Peyer's patch (tissue), 4 donors: Measurements from ENCODE around the gene EPB41L4B. TPM values are rescaled to one million over a fixed set of nuclear protein-coding genes. Genes with fewer than 3 reads are reported as not detected.

Experiments used
- DNase-seq, 3 donors: peaks; one replicate each; pipeline ENCODE4 v3.0.0-alpha.2; 2017 to 2019
- H3K27ac ChIP-seq, 4 donors: fragments of 200-600 bp; sonication (generic); one replicate each; pipeline ENCODE4 v1.5.1; 2016 to 2019
- H3K27me3 ChIP-seq, 2 donors: fragments of 200-600 bp; sonication (generic); one replicate each; pipeline ENCODE4 v1.5.1; 2019
- H3K36me3 ChIP-seq, 3 donors: fragments of 200-600 bp; sonication (generic); one replicate each; pipeline ENCODE4 v1.5.1; 2016 to 2019
- H3K4me1 ChIP-seq, 4 donors: fragments of 200-600 bp; sonication (generic); one replicate each; pipeline ENCODE4 v1.5.1; 2016 to 2019
- H3K4me3 ChIP-seq, 4 donors: fragments of 200-600 bp; sonication (generic); 1 replicate in 3 of 4; 2 replicates in 1 of 4; pipeline ENCODE4 v1.5.1; 2016 to 2019; ENCODE audit warnings: mild to moderate bottlenecking in 1 of 4
- H3K9me3 ChIP-seq, 4 donors: fragments of 200-600 bp; sonication (generic); one replicate each; pipeline ENCODE4 v1.5.1; 2016 to 2019; ENCODE audit warnings: mild to moderate bottlenecking in 1 of 4
- CTCF ChIP-seq, 6 experiments: fragments of 450-650 bp in 4 of 6; fragments of 200-600 bp in 2 of 6; sonication (generic) in 1 of 6; IDR thresholded peaks; one replicate each; pipeline ENCODE4 v1.5.1; 2017 to 2019; ENCODE audit warnings: antibody characterized with exemption in 6 of 6, mild to moderate bottlenecking in 3 of 6, moderate library complexity in 1 of 6
- POLR2A ChIP-seq, 2 donors: fragments of 450-650 bp; IDR thresholded peaks; one replicate each; pipeline ENCODE4 v1.5.1; 2017; ENCODE audit warnings: antibody characterized with exemption in 2 of 2, mild to moderate bottlenecking in 2 of 2, moderate library complexity in 2 of 2
- total RNA-seq, 4 donors: library from RNA; depleted of rRNA; stranded (reverse); fragments of >200 nt; gene quantifications; one replicate each; pipeline ENCODE4 v1.1.0, GENCODE V29; 2016

The EPB41L4B gene
- total RNA-seq, 4 donors from 2014 or later: 20.6 to 135 (median 78.2) TPM

- no peak for DNase-seq
- Histone ChIP-seq H3K9me3 (no peaks in the 10 kb centered on the region), H3K4me1 (peaks cover 0 to 32% (median 7%) of the 10 kb centered on the region in 4 donors), H3K4me3 (no peak overlapping the region), H3K27me3 (no peaks in the 10 kb centered on the region), H3K36me3 (no peaks in the 10 kb centered on the region), H3K27ac (no peak overlapping the region)
- TF ChIP-seq POLR2A (IDR thresholded peaks at IDR 0.05): no peak
- no peak for TF ChIP-seq CTCF (IDR thresholded peaks at IDR 0.05)
Measured at GRCh38 chr9:109311731-109312130, 9.1 kb downstream of the EPB41L4B start.

GRCh38 chr9:109311286-109311685 lies 9.6 kb downstream of the EPB41L4B start:
- no peaks in the 10 kb centered on the region for H3K9me3 ChIP-seq
- H3K4me3 ChIP-seq: no peak overlapping the region
- peaks cover 0 to 29% (median 7%) of the 10 kb centered on the region in 4 donors for H3K4me1 ChIP-seq
- no peak for DNase-seq
- H3K36me3 ChIP-seq: no peaks in the 10 kb centered on the region
- H3K27me3 ChIP-seq: no peaks in the 10 kb centered on the region
- no peak overlapping the region for H3K27ac ChIP-seq
- TF ChIP-seq POLR2A (IDR thresholded peaks at IDR 0.05) (no peak), CTCF (IDR thresholded peaks at IDR 0.05) (no peak)

GRCh38 chr9:109310486-109310901 lies 10.4 kb downstream of the EPB41L4B start:
- H3K4me1 ChIP-seq: peaks cover 0 to 32% (median 5%) of the 10 kb centered on the region in 4 donors
- no peak overlapping the region for H3K27ac ChIP-seq

GRCh38 chr9:109309282-109309681 lies 11.6 kb downstream of the EPB41L4B start:
- no peaks in the 10 kb centered on the region for H3K9me3 ChIP-seq
- peaks cover 0 to 39% (median 3%) of the 10 kb centered on the region in 4 donors for H3K4me1 ChIP-seq
- DNase-seq: no peak
- H3K4me3 ChIP-seq: no peak overlapping the region
- no peaks in the 10 kb centered on the region for H3K27me3 ChIP-seq
- H3K36me3 ChIP-seq: no peaks in the 10 kb centered on the region
- TF ChIP-seq CTCF (IDR thresholded peaks at IDR 0.05) (no peak), POLR2A (IDR thresholded peaks at IDR 0.05) (no peak)
- H3K27ac ChIP-seq: no peak overlapping the region

More at GRCh38 chr9:109310486-109310901, 10.4 kb downstream of the EPB41L4B start:
- TF ChIP-seq POLR2A (IDR thresholded peaks at IDR 0.05) (no peak), CTCF (IDR thresholded peaks at IDR 0.05) (no peak)
- no peak for DNase-seq
- Histone ChIP-seq H3K9me3 (no peaks in the 10 kb centered on the region), H3K27me3 (no peaks in the 10 kb centered on the region), H3K4me3 (no peak overlapping the region), H3K36me3 (no peaks in the 10 kb centered on the region)

- peak in 2 of 3 donors; percentile 86 to 92 for DNase-seq
- no peaks in the 10 kb centered on the region for H3K36me3 ChIP-seq
Measured at GRCh38 chr9:109307380-109308240, 13.2 kb downstream of the EPB41L4B start.

More at GRCh38 chr9:109307380-109308240, 13.2 kb downstream of the EPB41L4B start:
- H3K27me3 ChIP-seq: no peaks in the 10 kb centered on the region
- H3K4me1 ChIP-seq: peaks cover 0 to 34% (median 2%) of the 10 kb centered on the region in 4 donors
- peak overlapping the region in 3 of 4 donors; percentile 64 to 93 (median 84) for H3K27ac ChIP-seq
- TF ChIP-seq POLR2A (IDR thresholded peaks at IDR 0.05) (peak in 1 of 2 donors; percentile 70), CTCF (IDR thresholded peaks at IDR 0.05) (no peak)
- H3K9me3 ChIP-seq: no peaks in the 10 kb centered on the region
- peak overlapping the region in 1 of 4 donors; percentile 16 for H3K4me3 ChIP-seq
